Lower leg skin (tissue), 3 donors: ENCODE measurements around the gene ZNF787.

Experiments used
- POLR2A ChIP-seq, 2 donors: fragments of 450-650 bp; IDR thresholded peaks; one replicate each; pipeline ENCODE4 v1.6.1; 2016 to 2017; ENCODE audit warnings: antibody characterized with exemption in 2 of 2, mild to moderate bottlenecking in 1 of 2, moderate library complexity in 1 of 2
- TF ChIP-seq, protein P1 (sequence below), 3 donors: fragments of 450-650 bp; IDR thresholded peaks; one replicate each; pipeline ENCODE4 v1.5.1; 2016; ENCODE audit warnings: antibody characterized with exemption in 3 of 3, mild to moderate bottlenecking in 3 of 3, moderate library complexity in 2 of 3

DNA sequence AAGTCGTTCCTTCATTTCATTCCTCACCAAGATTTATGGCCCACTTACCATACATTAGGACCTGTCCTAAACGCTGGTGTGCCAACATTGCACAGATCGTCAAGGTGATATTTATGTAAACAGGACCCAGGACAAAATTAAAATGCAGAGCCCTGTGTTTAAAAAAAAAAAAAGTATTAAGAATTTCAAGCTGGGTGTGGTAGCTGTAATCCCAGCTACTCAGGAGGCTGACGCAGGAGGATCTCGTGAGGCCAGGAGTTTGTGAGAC is 13.5 kb upstream of the ZNF787 start:
- TF ChIP-seq, protein P1, sequence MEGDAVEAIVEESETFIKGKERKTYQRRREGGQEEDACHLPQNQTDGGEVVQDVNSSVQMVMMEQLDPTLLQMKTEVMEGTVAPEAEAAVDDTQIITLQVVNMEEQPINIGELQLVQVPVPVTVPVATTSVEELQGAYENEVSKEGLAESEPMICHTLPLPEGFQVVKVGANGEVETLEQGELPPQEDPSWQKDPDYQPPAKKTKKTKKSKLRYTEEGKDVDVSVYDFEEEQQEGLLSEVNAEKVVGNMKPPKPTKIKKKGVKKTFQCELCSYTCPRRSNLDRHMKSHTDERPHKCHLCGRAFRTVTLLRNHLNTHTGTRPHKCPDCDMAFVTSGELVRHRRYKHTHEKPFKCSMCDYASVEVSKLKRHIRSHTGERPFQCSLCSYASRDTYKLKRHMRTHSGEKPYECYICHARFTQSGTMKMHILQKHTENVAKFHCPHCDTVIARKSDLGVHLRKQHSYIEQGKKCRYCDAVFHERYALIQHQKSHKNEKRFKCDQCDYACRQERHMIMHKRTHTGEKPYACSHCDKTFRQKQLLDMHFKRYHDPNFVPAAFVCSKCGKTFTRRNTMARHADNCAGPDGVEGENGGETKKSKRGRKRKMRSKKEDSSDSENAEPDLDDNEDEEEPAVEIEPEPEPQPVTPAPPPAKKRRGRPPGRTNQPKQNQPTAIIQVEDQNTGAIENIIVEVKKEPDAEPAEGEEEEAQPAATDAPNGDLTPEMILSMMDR (IDR thresholded peaks at IDR 0.05): no peak
- no peak for TF ChIP-seq POLR2A (IDR thresholded peaks at IDR 0.05)
